Measurements from ENCODE around the gene NKIRAS1.

Gene NKIRAS1

DNA sequence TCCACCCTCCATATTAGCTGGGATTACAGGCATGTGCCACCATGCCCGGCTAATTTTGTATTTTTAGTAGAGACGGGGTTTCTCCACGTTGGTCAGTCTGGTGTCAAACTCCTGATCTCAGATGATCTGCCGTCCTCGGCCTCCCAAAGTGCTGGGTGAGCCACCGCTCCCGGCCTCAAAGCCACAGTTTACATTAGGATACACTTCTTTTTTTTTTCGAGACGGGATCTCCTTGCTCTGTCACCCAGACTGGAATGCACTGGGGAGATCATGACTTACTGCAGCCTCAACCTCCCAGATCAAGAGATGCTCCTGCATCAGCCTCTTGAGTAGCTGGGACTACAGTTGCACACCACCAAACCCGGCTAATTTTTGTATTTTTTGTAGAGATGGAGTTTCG lies 25.8 kb upstream of the NKIRAS1 start:
- TF ChIP-seq, protein P1, sequence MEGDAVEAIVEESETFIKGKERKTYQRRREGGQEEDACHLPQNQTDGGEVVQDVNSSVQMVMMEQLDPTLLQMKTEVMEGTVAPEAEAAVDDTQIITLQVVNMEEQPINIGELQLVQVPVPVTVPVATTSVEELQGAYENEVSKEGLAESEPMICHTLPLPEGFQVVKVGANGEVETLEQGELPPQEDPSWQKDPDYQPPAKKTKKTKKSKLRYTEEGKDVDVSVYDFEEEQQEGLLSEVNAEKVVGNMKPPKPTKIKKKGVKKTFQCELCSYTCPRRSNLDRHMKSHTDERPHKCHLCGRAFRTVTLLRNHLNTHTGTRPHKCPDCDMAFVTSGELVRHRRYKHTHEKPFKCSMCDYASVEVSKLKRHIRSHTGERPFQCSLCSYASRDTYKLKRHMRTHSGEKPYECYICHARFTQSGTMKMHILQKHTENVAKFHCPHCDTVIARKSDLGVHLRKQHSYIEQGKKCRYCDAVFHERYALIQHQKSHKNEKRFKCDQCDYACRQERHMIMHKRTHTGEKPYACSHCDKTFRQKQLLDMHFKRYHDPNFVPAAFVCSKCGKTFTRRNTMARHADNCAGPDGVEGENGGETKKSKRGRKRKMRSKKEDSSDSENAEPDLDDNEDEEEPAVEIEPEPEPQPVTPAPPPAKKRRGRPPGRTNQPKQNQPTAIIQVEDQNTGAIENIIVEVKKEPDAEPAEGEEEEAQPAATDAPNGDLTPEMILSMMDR (IDR thresholded peaks at IDR 0.05; ENCODE audit: control insufficient read depth, insufficient read depth, low read depth, low read length, missing control alignments), result no peak
- DNase-seq (ENCODE audit: low read depth), result no peak
- H3K4me3 ChIP-seq (ENCODE audit: control insufficient read depth, low read depth, low read length), result no peak overlapping the region

DNA sequence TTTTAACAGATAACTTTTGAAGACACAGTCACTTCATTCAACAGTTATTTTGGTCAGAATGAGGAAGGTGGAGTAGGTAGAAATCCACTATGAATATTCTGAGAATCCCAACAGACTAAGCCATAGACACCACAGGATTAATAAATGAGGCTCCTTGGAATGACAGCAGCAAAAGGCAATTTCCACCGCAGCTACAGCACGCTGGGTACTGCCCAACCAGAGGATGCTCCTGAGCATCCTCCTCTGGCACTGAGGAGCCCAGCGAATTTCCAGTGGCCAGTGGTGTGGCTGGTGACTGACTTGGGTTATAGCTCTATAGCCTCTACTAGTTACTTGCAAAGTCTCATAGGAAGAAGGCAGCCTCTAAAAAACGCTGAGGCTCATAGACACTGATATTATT lies 24.6 kb upstream of the NKIRAS1 start:
- no peak overlapping the region for H3K4me3 ChIP-seq (ENCODE audit: control insufficient read depth, low read depth, low read length)
- no peak for DNase-seq (ENCODE audit: low read depth)
- TF ChIP-seq, protein P1 (IDR thresholded peaks at IDR 0.05; ENCODE audit: control insufficient read depth, insufficient read depth, low read depth, low read length, missing control alignments), result no peak

DNA sequence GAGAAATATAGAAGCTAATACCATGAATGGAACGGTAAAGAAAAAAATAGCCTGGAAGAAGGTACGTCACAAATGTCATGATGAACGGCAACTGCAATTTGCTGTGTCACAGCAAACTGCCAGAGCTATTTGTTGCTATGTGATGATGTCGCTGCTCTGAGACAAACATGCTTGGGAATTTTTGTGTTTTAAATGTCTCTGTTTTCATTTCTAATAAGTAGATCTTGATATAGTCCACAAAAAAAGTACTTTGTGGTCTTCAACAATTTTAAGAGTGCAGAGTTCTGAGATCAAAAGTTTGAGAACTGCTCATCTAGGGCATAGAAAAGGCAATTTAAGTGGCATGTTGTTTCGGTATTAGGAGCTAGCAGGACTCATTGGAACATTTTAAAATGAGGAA lies 24.0 kb upstream of the NKIRAS1 start:
- TF ChIP-seq, protein P1 (IDR thresholded peaks at IDR 0.05; ENCODE audit: control insufficient read depth, insufficient read depth, low read depth, low read length, missing control alignments), result no peak
- DNase-seq (ENCODE audit: low read depth), result no peak
- H3K4me3 ChIP-seq (ENCODE audit: control insufficient read depth, low read depth, low read length), result no peak overlapping the region

DNA sequence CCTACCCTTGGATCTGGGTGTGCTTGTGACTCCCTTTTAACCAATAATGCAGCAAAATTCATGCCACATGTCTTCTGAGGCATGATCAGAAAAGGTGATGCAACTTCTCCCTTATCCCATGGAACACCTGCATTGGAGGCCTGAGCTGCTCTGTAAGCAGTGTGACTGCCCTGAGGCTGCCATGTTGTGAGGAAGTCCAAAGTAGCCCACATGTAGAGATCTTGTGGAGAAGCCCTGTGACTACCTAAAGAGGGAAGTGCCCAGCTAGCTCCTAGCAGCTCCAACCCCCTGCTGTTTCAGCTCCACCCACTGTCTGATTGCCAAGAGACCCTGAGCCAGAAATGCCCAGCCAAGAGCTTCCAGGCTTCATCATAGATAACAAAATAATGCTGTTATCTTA lies 21.9 kb upstream of the NKIRAS1 start:
- TF ChIP-seq, protein P1 (IDR thresholded peaks at IDR 0.05; ENCODE audit: control insufficient read depth, insufficient read depth, low read depth, low read length, missing control alignments), result no peak
- no peak for DNase-seq (ENCODE audit: low read depth)
- H3K4me3 ChIP-seq (ENCODE audit: control insufficient read depth, low read depth, low read length), result no peak overlapping the region

DNA sequence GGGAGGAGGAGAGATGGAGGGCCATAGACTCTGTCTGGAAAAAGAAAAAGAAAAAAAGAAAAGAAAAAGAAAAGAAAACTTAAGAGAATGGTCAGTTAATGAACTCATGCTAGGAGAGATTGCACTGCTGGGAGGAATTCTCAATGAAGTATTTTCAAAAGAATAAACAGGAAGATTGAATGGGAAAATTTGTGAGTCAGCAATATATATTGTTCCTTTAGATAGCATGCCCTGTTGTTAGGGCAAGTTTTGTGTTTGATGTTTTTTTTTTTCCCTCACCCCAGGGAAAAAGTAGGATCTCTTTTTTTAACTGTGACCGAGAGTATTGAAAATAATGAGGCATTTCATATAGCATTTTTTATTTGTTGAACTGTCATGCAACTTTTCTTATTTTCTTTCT lies 20.5 kb upstream of the NKIRAS1 start:
- TF ChIP-seq, protein P1 (IDR thresholded peaks at IDR 0.05; ENCODE audit: control insufficient read depth, insufficient read depth, low read depth, low read length, missing control alignments), result no peak
- H3K4me3 ChIP-seq (ENCODE audit: control insufficient read depth, low read depth, low read length), result no peak overlapping the region
- no peak for DNase-seq (ENCODE audit: low read depth)

DNA sequence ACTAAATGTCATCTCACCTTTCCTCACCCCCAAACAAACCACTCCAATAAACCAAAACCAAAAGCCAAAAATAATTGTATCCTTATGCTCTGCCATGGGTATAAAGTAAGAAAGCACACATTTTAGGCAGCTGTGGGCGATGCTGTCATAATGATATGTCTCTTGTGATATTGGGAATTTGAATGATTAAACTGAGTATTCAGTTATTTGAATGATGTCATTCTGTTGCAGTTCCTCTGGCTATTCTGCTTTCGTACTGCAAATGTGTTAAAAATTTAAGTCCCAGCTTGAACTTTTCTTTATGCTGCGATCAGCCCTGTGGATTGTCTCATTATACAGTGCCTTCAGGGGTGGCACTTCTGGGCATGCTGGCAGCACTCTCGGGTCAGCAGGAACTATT lies 17.5 kb upstream of the NKIRAS1 start:
- no peak for DNase-seq (ENCODE audit: low read depth)
- TF ChIP-seq, protein P1 (IDR thresholded peaks at IDR 0.05; ENCODE audit: control insufficient read depth, insufficient read depth, low read depth, low read length, missing control alignments), result no peak
- no peak overlapping the region for H3K4me3 ChIP-seq (ENCODE audit: control insufficient read depth, low read depth, low read length)

DNA sequence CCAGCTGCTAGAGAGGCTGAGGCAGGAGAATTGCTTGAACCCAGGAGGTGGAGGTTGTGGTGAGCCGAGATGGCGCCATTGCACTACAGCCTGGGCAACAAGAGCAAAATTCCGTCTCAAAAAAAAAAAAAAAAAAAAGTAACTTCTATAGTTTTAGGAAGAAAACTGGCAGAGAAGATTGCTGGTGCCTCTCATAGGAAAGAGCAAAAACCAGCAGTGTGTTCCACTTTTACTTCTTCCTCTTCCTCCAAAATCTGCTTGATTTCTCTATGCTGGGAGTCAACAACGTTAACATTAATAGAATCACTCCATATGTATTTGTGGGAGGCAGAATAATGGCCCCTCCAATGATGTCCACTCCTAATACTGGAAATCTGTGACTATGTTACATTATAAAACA lies 15.8 kb upstream of the NKIRAS1 start:
- TF ChIP-seq, protein P1 (IDR thresholded peaks at IDR 0.05; ENCODE audit: control insufficient read depth, insufficient read depth, low read depth, low read length, missing control alignments), result no peak
- no peak overlapping the region for H3K4me3 ChIP-seq (ENCODE audit: control insufficient read depth, low read depth, low read length)
- no peak for DNase-seq (ENCODE audit: low read depth)
